Osteoblast (primary cell): ENCODE data around the gene ZIC1. TPM values are rescaled to one million over a fixed set of nuclear protein-coding genes. Genes with fewer than 3 reads are reported as not detected.

Experiments
- DNase-seq: peaks from one replicate; pipeline ENCODE4 v3.0.0; 2011; ENCODE audit warnings: low spot score, mixed read lengths; ENCODE audit not compliant: insufficient read length; ENCODE audit errors: missing footprints
- H2AFZ ChIP-seq: 2 replicates; pipeline ENCODE4 v1.6.0; 2011; ENCODE audit warnings: mild to moderate bottlenecking, low read length
- H3K27ac ChIP-seq: 2 replicates; pipeline ENCODE4 v1.5.1; 2011; ENCODE audit warnings: mild to moderate bottlenecking, low read depth, low read length, moderate library complexity
- H3K27me3 ChIP-seq: 2 replicates; pipeline ENCODE4 v1.6.0; 2012; ENCODE audit warnings: mild to moderate bottlenecking, control low read depth, inconsistent platforms, low read length, moderate library complexity; ENCODE audit not compliant: insufficient read depth
- H3K36me3 ChIP-seq: 2 replicates; pipeline ENCODE4 v1.5.1; 2011; ENCODE audit warnings: mild to moderate bottlenecking, low read length, control low read depth, moderate library complexity; ENCODE audit not compliant: insufficient read depth
- H3K4me1 ChIP-seq: 2 replicates; pipeline ENCODE4 v1.5.1; 2011; ENCODE audit warnings: mild to moderate bottlenecking, low read length, control low read depth, moderate library complexity; ENCODE audit not compliant: insufficient read depth
- H3K4me2 ChIP-seq: 2 replicates; pipeline ENCODE4 v1.6.0; 2011; ENCODE audit warnings: mild to moderate bottlenecking, low read length; ENCODE audit not compliant: insufficient read depth
- H3K4me3 ChIP-seq: fragments of 200-600 bp; sonication (generic); 3 replicates; pipeline ENCODE4 v1.5.1; 2012; ENCODE audit warnings: mild to moderate bottlenecking, low read length, inconsistent platforms; ENCODE audit not compliant: insufficient read depth
- H3K79me2 ChIP-seq: 2 replicates; pipeline ENCODE4 v1.6.0; 2012; ENCODE audit warnings: mild to moderate bottlenecking, low read length, control low read depth, inconsistent platforms; ENCODE audit not compliant: insufficient read depth
- H3K9me3 ChIP-seq: 2 replicates; pipeline ENCODE4 v1.5.1; 2011; ENCODE audit warnings: low read depth, low read length, control low read depth
- H4K20me1 ChIP-seq: 2 replicates; pipeline ENCODE4 v1.6.0; 2012; ENCODE audit warnings: mild to moderate bottlenecking, low read length, control low read depth; ENCODE audit not compliant: insufficient read depth
- total RNA-seq: library from RNA; depleted of rRNA; stranded (reverse); fragments of >200 nt; gene quantifications from 2 replicates; pipeline ENCODE4 v1.2.3, GENCODE V29; 2012
- TF ChIP-seq, protein P1 (sequence below): IDR thresholded peaks from 2 replicates; pipeline ENCODE4 v1.5.1; 2011; ENCODE audit warnings: mild to moderate bottlenecking, low read depth, low read length, moderate library complexity; ENCODE audit errors: extremely low read depth

The ZIC1 gene
- total RNA-seq, 1 donor = 3.6 TPM

GRCh38 chr3:147407498-147408187 is 1.5 kb upstream of the ZIC1 start:
- peaks cover 3% of the 10 kb centered on the region for H3K9me3 ChIP-seq
- TF ChIP-seq, protein P1, sequence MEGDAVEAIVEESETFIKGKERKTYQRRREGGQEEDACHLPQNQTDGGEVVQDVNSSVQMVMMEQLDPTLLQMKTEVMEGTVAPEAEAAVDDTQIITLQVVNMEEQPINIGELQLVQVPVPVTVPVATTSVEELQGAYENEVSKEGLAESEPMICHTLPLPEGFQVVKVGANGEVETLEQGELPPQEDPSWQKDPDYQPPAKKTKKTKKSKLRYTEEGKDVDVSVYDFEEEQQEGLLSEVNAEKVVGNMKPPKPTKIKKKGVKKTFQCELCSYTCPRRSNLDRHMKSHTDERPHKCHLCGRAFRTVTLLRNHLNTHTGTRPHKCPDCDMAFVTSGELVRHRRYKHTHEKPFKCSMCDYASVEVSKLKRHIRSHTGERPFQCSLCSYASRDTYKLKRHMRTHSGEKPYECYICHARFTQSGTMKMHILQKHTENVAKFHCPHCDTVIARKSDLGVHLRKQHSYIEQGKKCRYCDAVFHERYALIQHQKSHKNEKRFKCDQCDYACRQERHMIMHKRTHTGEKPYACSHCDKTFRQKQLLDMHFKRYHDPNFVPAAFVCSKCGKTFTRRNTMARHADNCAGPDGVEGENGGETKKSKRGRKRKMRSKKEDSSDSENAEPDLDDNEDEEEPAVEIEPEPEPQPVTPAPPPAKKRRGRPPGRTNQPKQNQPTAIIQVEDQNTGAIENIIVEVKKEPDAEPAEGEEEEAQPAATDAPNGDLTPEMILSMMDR = no peak
- H3K36me3 ChIP-seq = no peaks in the 10 kb centered on the region
- H3K4me1 ChIP-seq = no peaks in the 10 kb centered on the region
- no peaks in the 10 kb centered on the region for H4K20me1 ChIP-seq
- peaks cover 93% of the 10 kb centered on the region for H3K27me3 ChIP-seq
- DNase-seq = no peak
- no peak overlapping the region for H3K4me3 ChIP-seq
- H3K27ac ChIP-seq = no peak overlapping the region
- H2AFZ ChIP-seq = no peak overlapping the region
- no peaks in the 10 kb centered on the region for H3K79me2 ChIP-seq
- H3K4me2 ChIP-seq = no peak overlapping the region

- Histone ChIP-seq H3K9me3 (peaks cover 3% of the 10 kb centered on the region), H2AFZ (no peak overlapping the region), H3K36me3 (no peaks in the 10 kb centered on the region), H4K20me1 (no peaks in the 10 kb centered on the region), H3K27me3 (peaks cover 96% of the 10 kb centered on the region), H3K4me3 (no peak overlapping the region), H3K4me2 (no peak overlapping the region), H3K79me2 (no peaks in the 10 kb centered on the region), H3K4me1 (no peaks in the 10 kb centered on the region), H3K27ac (no peak overlapping the region)
- peak; percentile 63 for DNase-seq
- TF ChIP-seq, protein P1 = no peak
Observed at GRCh38 chr3:147408188-147409100, 721 bp upstream of the ZIC1 start.

GRCh38 chr3:147410116-147410525 is 956 bp downstream of the ZIC1 start:
- TF ChIP-seq, protein P1 = no peak

More at GRCh38 chr3:147410116-147410525, 956 bp downstream of the ZIC1 start:
- peak; percentile 54 for DNase-seq
- Histone ChIP-seq H3K36me3 (no peaks in the 10 kb centered on the region), H3K4me2 (peak overlapping the region; percentile 70), H4K20me1 (no peaks in the 10 kb centered on the region), H3K79me2 (no peaks in the 10 kb centered on the region), H2AFZ (no peak overlapping the region), H3K27ac (no peak overlapping the region), H3K27me3 (peaks cover 98% of the 10 kb centered on the region), H3K9me3 (peaks cover 3% of the 10 kb centered on the region), H3K4me3 (peak overlapping the region; percentile 61), H3K4me1 (no peaks in the 10 kb centered on the region)
